Stimulated activated CD4-positive, alpha-beta T cell treated with anti-CD3 and anti-CD28 coated beads, Interleukin-15, amount 100 ng/mL, for 48 hours (primary cell): Measurements from ENCODE around the gene ABCC3.

Experiments
- DNase-seq, 2 donors: peaks; one replicate each; pipeline ENCODE4 v3.0.0-alpha.2; 2020; ENCODE audit warnings: low read depth in 2 of 2

The ABCC3 gene, protein sequence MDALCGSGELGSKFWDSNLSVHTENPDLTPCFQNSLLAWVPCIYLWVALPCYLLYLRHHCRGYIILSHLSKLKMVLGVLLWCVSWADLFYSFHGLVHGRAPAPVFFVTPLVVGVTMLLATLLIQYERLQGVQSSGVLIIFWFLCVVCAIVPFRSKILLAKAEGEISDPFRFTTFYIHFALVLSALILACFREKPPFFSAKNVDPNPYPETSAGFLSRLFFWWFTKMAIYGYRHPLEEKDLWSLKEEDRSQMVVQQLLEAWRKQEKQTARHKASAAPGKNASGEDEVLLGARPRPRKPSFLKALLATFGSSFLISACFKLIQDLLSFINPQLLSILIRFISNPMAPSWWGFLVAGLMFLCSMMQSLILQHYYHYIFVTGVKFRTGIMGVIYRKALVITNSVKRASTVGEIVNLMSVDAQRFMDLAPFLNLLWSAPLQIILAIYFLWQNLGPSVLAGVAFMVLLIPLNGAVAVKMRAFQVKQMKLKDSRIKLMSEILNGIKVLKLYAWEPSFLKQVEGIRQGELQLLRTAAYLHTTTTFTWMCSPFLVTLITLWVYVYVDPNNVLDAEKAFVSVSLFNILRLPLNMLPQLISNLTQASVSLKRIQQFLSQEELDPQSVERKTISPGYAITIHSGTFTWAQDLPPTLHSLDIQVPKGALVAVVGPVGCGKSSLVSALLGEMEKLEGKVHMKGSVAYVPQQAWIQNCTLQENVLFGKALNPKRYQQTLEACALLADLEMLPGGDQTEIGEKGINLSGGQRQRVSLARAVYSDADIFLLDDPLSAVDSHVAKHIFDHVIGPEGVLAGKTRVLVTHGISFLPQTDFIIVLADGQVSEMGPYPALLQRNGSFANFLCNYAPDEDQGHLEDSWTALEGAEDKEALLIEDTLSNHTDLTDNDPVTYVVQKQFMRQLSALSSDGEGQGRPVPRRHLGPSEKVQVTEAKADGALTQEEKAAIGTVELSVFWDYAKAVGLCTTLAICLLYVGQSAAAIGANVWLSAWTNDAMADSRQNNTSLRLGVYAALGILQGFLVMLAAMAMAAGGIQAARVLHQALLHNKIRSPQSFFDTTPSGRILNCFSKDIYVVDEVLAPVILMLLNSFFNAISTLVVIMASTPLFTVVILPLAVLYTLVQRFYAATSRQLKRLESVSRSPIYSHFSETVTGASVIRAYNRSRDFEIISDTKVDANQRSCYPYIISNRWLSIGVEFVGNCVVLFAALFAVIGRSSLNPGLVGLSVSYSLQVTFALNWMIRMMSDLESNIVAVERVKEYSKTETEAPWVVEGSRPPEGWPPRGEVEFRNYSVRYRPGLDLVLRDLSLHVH (N-terminal part only)

DNA sequence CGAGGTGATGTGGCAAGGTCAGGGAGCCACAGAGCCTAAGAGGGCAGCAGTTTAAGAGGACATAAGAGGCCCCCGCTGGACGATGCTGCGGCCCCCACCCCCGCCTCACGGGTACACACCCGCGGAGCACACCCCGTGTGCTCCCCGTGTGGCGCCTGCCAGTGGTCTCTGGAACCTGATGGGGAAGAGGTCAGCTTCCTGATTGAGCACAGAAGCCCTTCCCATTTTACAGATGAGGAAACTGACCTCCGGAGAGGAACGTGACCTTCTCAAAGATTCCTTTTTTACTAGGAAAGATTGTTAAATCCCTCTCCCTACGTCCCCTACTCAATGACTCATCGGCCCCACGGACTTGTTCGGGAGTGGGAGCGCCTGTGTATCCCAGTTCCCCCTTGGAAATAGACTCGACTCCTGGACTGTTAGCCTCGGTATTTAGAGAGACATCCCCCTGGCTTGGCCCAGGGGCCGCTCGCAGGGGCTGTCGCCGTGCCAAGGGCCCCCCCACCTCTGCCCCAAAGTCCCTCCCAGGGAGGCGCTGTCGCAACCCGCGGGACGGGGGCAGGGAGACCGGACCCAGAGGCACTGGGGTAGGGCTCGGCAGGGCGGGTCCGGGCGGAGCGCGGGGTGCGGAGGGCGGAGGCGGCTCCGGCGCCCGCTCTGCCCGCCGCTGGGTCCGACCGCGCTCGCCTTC is at the start of gene ABCC3:
ABCC3 (plus strand) TSS at position 658 of the 691 bp plus-strand sequence. CDS start 56 bp downstream, outside the sequence.
- DNase-seq, result no peak

DNA sequence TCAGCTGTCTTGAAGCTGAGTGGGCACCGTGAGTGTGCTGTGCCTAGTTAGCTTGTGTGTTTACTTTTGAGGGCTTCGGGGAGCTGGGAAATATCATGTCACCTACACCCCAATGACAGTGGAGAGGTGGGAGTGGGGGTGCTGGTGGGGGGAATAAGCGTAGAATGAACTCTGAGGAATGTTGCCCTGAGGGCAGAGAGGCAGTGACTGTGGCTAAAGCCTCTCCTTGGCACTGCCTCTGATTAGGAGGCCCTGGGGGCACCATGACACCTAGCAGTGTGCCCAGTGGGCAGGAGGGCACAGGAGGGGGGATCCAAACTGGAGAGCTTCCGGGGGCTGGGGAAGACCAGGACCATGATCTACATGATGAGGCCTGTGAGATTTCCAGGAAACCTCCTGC is 49.3 kb upstream of the ABCC3 start:
- no peak for DNase-seq

DNA sequence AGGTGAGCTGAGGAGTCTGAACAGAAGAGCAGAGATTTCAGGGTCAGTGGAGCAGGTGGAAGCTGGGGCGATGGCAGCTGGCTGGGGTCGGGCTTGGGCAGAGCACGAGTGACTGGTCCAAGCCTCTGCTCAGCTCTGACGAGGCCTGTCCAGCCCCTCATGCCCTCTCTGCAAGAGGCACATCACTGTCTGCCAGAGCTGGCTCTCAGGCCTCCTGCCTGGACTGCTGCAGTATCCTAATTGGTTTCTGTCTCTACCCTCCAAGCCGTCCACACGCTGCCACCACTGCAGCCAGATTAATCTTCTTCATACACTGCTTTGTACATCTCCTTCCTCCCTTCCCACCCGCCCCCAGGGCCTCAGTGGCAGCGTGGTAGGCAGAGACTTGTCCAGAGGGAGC is 48.8 kb upstream of the ABCC3 start:
- no peak for DNase-seq

DNA sequence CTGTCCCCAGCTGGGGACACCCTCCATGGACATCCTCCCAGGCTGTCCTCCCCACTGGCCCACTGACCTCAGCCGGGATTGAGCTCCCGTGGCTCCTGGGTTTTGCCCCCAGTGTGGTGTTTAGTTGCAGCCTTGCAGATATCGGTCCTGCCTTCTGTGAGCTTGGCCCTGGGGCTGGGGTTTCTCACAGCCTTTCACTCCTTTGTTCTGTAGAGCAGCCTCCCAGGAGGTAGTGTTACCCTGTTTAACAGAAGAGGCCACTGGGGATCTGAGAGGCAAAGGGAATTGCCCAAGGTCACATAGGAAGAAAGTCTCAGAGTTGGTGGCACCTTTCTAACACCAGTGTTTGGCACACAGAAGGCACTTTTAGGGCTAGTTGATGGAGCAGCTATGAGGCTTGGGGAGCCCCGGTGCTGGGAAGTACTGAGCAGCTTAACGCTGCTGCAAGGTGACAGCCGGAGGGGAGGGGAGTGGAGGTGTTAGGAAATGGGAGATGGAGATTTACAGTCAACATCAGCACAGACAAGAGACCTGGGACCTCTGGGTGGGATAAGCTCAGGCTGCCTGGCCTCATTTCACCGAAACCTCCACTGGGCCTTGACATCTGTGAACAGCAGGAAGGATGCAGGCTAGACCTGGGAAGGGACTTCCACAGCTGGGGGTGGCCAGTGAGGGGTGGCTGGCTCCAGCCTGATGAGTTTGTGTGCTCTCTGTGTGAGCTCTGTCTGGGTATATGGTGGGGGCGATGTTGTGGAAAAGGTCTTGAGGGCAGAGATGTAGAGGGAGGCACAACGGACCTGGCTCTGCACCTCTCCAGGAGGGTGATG is 48.0 kb upstream of the ABCC3 start:
- no peak for DNase-seq

DNA sequence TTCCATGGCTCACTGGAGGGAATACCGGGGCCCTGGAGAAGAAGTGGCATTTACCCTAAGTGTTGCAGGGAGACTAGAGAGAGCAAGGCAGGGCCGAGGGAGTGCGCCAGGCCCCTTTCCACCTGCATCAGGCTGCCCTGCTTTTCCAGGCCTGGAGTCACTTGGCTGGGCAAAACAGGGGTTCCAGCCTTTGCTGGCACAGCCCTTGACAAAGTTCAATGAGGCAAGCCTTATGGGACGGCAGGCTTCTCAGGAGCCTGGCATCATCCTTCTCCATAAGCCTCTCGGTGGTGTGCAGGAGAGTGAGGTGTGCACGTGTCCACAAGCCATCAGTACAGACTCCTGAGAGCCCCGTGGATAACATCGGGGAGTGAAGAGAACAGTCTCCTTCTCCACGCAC is 47.1 kb upstream of the ABCC3 start:
- no peak for DNase-seq

DNA sequence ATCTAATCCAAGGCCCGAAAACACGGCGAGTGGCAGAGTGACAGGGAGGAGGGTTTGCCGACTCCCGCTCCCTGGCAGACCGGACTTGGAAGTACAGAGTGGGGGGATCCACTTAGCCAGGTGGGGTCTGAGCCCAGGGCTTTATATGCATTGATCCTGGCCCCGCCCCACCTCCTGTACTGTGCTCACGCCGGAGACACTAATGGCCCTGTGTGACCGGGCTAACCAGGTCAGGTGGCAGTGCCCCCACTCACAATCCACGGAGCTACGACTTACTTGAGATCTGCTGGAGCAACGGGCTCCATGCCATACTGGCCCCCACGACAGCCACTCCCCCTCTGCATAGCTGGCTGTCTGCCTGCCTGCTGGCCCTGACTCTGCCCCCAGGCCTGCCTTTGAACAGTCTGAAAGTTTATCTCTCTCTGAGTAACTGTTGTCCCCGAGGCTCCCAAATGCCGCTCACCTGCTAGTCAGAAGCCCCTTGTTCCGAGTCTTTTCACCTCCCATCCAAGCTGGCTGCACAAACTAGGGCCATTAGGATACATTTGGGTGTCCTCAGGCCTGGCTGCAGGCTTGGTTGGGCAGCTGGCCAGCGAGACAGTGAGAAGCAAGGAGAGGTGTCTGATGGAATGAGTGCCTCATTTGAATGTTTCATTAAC is 46.2 kb upstream of the ABCC3 start:
- DNase-seq, result no peak

DNA sequence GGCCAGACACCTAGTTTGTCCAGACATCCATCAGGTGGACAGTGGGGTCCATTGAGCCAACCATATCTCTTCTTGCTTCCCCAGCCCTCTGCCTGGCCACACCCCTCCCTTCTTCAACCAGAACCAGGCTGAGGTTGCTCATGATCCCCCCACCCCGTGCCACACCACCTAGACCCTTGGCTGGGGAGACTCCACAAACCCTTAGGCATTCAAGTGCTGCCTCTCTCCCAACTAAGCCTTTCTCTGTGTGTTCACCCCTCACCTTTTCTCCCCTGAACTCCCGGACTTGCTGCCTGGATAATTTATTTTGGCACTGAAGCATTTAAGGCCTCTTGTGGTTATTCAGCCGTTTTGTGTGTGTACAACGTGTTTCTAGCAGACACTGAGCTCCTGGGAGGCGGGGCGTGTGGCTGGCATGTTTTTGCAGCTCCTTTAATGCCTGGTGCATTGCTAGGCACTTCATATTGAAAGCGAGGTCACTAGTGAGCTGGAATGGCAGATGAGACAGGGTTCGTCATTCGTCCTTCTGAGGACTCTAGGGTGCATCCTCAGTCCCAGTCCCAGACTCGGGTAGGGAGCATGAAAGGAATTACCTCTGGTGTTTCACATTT is 45.5 kb upstream of the ABCC3 start:
- no peak for DNase-seq

DNA sequence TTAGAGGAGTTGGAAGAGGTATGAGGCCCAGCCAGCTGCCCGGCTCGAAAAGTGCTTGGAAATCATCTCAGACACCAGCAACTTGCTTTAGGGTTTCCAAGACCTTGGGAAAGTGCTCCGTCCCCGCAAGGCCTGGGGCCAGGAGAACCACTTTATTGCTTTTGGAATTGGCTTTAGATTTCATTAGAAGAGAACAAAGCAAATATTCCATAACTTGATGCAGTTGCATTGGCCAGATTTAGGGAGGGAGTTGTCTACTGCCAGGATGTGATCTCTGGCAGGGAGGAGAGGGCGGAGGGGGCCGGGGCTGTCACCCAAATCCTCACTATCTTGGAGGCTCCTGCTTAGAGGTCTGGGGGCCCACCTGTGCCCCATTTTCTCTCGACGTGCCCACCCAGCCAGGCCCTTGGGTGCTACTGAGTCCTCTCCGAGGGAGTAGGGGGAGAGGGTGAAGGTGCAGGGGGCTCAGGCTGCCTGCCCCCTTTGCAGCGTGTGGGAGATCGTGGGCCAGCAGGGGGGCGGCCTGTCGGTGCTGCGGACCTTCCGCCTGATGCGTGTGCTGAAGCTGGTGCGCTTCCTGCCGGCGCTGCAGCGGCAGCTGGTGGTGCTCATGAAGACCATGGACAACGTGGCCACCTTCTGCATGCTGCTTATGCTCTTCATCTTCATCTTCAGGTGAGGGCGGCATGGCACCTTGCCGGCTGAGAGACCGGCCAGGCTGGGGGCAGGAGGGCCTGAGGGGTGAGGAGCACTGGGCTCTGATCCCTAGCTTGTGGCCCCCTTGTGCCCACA is 43.5 kb upstream of the ABCC3 start:
- DNase-seq, result no peak

DNA sequence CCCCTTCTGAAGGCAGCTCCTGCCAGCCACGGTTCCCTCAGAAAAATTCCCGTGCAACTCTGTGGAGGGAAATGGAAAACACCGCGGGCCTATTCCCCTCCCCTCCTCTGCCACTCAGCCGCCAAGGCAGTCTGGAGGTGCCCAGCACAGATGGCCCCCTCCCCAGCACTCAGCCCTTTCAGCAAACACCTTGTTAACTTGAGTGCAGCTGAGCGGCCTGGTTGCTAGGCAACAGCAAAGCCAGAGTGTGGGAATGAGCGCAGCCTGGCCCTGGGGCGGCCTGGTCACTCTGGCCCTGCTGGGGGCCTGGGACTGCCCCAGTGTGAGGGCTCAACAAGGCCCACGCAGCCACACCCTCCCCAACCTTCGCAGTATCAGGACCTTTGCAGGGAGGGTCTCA is 41.4 kb upstream of the ABCC3 start:
- DNase-seq, result no peak

DNA sequence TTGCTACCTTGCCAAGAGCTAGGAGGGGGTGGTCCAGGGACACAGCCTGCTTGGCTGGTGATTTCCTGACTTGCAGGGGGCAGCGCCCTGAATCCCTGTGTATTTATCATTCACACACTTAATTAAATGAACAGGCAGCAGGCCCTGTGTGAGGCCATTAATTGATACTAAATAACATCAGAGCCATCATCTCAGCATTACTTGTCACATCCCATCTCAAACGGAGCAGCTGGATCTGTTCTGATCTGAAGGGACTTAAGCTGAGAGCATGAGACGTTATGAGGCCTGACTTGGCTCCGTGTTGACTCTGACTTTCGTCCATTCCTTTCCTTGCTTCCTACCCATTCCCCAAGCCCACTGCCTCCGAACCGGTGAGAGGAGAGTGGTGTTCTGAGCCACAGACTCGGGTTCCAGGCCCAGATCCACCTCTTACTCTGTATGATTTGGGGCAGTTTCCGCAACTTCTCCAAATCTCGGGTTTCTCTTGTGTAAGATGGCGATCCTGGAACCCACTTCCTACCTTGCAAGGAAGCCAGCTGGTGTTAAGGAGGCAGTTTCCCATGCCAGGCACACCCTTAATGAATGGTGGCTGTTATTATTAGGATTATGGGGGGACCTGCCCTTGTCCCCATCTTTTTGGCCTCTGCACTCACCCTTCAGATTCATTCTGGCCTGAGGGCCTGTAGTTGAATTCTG is 40.4 kb upstream of the ABCC3 start:
- DNase-seq, result no peak

DNA sequence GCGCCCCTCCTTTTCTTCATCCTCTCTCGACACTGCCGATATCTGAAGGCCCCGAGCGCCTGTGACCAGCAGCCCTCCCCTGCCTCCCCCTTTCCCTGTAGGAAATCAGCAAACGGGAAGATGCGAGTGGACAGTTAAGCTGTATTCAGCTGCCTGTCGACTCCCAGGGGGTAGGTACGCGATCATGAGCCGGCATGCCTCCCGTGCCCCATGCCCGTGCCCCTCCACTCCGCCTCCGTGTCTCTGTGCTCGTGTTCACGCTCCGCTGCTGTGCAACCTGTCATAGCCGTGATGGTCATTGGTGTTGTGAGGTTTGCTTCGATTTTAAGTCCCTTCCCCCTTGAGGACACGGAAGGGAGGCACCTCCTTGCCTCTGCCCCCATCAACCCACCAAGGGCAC is 39.8 kb upstream of the ABCC3 start:
- DNase-seq, result no peak

DNA sequence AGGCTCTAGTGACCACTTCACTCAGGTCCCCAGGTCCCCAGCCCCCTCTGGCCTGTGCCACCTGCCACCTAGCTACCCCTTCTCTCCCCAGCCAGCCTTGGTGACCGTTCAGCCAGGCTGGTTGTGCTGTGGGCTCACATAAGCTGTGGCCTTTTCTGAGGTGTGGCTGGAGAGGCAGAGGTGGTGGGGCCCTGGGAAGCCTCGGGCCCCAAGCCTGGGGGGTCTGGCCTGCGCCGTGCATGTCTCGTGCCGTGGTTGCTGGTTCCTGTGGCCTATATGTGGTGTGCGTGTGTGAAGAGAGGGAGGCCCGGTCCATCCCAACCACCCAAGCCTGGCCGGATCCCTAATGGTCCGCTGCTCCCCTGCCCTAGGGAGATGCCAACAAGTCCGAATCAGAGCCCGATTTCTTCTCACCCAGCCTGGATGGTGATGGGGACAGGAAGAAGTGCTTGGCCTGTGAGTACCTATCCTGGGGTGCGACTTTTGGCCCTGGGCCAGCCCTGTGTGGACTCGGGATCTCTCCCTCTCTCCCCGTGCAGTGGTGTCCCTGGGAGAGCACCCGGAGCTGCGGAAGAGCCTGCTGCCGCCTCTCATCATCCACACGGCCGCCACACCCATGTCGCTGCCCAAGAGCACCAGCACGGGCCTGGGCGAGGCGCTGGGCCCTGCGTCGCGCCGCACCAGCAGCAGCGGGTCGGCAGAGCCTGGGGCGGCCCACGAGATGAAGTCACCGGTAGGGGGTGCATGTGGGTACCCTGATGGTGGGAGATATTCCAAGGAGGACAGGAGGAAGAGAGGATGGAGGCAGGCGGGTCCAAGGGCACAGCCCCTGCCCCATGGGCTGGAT is 38.3 kb upstream of the ABCC3 start:
- no peak for DNase-seq

DNA sequence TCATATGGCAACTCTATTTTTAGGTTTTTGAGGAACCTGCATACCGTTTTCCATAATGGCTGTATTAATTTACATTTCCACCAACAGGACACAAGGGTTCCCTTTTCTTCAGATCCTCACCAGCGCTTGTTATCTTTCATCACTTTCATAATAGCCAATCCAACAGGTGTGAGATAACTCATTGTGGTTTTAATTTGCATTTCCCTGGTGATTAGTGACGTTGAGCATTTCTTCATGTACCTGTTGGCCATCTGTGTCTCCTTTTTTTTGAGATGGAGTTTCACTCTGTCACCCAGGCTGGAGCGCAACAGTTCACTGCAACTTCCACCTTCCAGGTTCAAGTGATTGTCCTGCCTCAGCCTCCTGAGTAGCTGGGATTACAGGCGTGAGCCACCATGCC is 36.2 kb upstream of the ABCC3 start:
- DNase-seq, result no peak

DNA sequence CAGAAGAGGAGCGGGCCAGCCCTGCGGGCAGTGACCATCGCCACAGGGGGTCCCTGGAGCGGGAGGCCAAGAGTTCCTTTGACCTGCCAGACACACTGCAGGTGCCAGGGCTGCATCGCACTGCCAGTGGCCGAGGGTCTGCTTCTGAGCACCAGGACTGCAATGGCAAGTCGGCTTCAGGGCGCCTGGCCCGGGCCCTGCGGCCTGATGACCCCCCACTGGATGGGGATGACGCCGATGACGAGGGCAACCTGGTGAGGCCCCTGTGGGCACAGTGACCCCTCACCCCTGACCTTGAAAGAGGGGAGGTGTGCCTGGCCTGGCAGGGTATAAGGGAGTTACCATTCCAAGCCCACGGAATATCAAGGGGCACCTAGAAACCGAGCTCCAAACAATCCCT is 35.1 kb upstream of the ABCC3 start:
- no peak for DNase-seq

DNA sequence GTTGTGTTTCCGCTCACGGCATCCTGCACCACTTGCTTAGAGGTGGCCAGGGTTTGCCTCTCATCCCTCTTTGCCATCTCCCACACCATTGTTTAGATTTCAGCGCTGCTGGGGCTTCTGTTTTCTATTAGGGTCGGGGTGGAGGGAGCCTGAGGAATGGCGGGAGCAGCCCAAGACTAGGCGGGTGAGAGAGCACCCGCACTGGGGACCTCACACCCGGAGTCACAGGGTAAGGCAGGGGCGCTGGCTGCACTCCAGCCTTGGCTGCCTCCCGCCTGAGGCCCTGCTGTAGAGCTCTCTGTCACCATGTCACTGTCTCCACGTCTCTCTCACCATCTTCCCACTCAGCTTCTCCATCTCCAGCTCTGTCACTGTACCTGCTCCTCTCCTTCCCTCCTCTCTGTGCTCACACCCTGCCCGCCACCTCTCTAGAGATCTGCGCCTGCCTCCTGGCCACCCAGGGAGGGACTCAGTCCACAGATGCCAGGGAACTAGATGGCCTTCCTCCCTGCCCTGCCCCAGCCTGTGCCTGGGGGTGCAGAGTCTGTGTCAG is 32.8 kb upstream of the ABCC3 start:
- DNase-seq, result no peak

DNA sequence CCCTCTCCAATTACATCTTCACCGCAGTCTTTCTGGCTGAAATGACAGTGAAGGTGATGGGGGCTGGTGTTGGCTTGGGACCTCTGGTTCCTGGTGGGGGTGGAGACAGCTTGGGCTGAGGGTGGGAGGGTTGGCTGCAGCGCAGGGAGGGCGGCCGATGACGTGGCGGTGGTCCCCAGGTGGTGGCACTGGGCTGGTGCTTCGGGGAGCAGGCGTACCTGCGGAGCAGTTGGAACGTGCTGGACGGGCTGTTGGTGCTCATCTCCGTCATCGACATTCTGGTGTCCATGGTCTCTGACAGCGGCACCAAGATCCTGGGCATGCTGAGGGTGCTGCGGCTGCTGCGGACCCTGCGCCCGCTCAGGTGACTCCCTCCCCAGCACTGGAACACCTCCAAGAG is 31.8 kb upstream of the ABCC3 start:
- no peak for DNase-seq

DNA sequence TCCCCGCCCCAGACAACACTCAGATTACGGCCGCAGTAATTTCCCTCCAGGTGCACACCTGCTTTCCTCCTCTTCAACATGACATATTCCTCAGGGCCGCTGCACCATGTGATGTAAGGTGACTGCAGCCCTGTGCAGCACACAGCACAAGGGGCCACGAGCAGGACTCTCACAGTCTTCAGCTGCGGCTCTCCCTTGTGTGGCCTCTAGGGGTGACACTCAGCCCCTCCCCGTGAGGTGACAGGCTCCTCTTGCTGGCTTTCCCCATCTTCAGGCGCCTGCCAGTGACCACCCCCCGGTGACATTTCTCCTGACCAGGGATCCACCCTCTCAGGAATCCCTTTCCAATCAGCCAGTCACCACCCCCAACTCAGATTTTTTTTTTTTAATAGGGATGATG is 31.3 kb upstream of the ABCC3 start:
- no peak for DNase-seq
